ENCODE measurements around the gene DGLUCY. TPM values are rescaled to one million over a fixed set of nuclear protein-coding genes. Genes with fewer than 3 reads are reported as not detected.
A peak's percentile ranks its signal among the peaks of the same experiment; 100 is the strongest.
"Not testable (repeated sequence)": the region's sequence is repeated elsewhere in the genome, so short reads cannot be mapped to it uniquely, and the experiment has no call there.

The DGLUCY gene
- polyA plus RNA-seq, 3 donors from 2014 or later: 31.8 to 71.6 (median 50.5) TPM

- Mint-ChIP-seq H3K27ac (peak overlapping the region in 1 of 6 donors; percentile 11), H3K36me3 (peaks cover 4 to 16% (median 12%) of the 10 kb centered on the region in 3 donors), H3K4me1 (peaks cover 31 to 32% of the 10 kb centered on the region in 2 donors), H3K27me3 (ENCODE audit: low read depth in 3 of 3) (peaks cover 0 to 2% (median 0%) of the 10 kb centered on the region in 3 donors), H3K4me3 (no peak overlapping the region), H3K9me3 (no peaks in the 10 kb centered on the region)
- no peak for DNase-seq
Observed at GRCh38 chr14:91153360-91153759, 39.5 kb downstream of the DGLUCY start.

- Mint-ChIP-seq H3K4me3 (peak overlapping the region in 4 of 5 donors; percentile 1 to 72 (median 14)), H3K9me3 (no peaks in the 10 kb centered on the region), H3K27ac (peak overlapping the region; percentile 42 to 91 (median 55)), H3K27me3 (ENCODE audit: low read depth in 3 of 3) (peaks cover 0 to 2% (median under 1%) of the 10 kb centered on the region in 3 donors), H3K36me3 (peaks cover 9 to 22% (median 21%) of the 10 kb centered on the region in 3 donors), H3K4me1 (peaks cover 31 to 32% of the 10 kb centered on the region in 2 donors)
- peak; percentile 67 to 78 (median 71) for DNase-seq
Observed at GRCh38 chr14:91154851-91155625, 41.2 kb downstream of the DGLUCY start.

- DNase-seq: no peak
- no peak overlapping the region for H3K27ac Mint-ChIP-seq
- peaks cover 31 to 32% of the 10 kb centered on the region in 2 donors for H3K4me1 Mint-ChIP-seq
- no peaks in the 10 kb centered on the region for H3K9me3 Mint-ChIP-seq
- peaks cover 11 to 28% (median 21%) of the 10 kb centered on the region in 3 donors for H3K36me3 Mint-ChIP-seq
- no peak overlapping the region for H3K4me3 Mint-ChIP-seq
- H3K27me3 Mint-ChIP-seq (ENCODE audit: low read depth in 3 of 3): peaks cover 0 to 2% (median 2%) of the 10 kb centered on the region in 3 donors
Observed at GRCh38 chr14:91155626-91156089, 41.8 kb downstream of the DGLUCY start.

GRCh38 chr14:91156142-91156666, 42.3 kb downstream of the DGLUCY start:
- H3K27me3 Mint-ChIP-seq (ENCODE audit: low read depth in 3 of 3); H3K27ac Mint-ChIP-seq; H3K9me3 Mint-ChIP-seq; DNase-seq; H3K4me3 Mint-ChIP-seq: not testable (repeated sequence)
- Mint-ChIP-seq H3K4me1 (peaks cover 28 to 32% of the 10 kb centered on the region in 2 donors), H3K36me3 (peaks cover 8 to 28% (median 17%) of the 10 kb centered on the region in 3 donors)

- not testable (repeated sequence) for H3K4me3 Mint-ChIP-seq; H3K27me3 Mint-ChIP-seq (ENCODE audit: low read depth in 3 of 3); H3K9me3 Mint-ChIP-seq; DNase-seq
- peak overlapping the region in 2 of 6 donors; percentile 12 to 60 for H3K27ac Mint-ChIP-seq
- peaks cover 28 to 32% of the 10 kb centered on the region in 2 donors for H3K4me1 Mint-ChIP-seq
- peaks cover 12 to 32% (median 17%) of the 10 kb centered on the region in 3 donors for H3K36me3 Mint-ChIP-seq
Observed at GRCh38 chr14:91156877-91157276, 43.0 kb downstream of the DGLUCY start.

GRCh38 chr14:91158091-91158790, 44.4 kb downstream of the DGLUCY start:
- Mint-ChIP-seq H3K27me3 (ENCODE audit: low read depth in 3 of 3) (peaks cover 0 to 2% (median 0%) of the 10 kb centered on the region in 3 donors), H3K36me3 (peaks cover 15 to 31% (median 19%) of the 10 kb centered on the region in 3 donors), H3K4me1 (peaks cover 26 to 28% of the 10 kb centered on the region in 2 donors), H3K4me3 (no peak overlapping the region), H3K9me3 (no peaks in the 10 kb centered on the region), H3K27ac (peak overlapping the region in 1 of 6 donors; percentile 2)
- DNase-seq: no peak

- peaks cover 15 to 33% (median 17%) of the 10 kb centered on the region in 3 donors for H3K36me3 Mint-ChIP-seq
- H3K27me3 Mint-ChIP-seq (ENCODE audit: low read depth in 3 of 3): peaks cover 0 to 2% (median 0%) of the 10 kb centered on the region in 3 donors
- no peak overlapping the region for H3K27ac Mint-ChIP-seq
- peaks cover 25 to 27% of the 10 kb centered on the region in 2 donors for H3K4me1 Mint-ChIP-seq
- no peak for DNase-seq
- no peaks in the 10 kb centered on the region for H3K9me3 Mint-ChIP-seq
- no peak overlapping the region for H3K4me3 Mint-ChIP-seq
Observed at GRCh38 chr14:91159182-91159581, 45.3 kb downstream of the DGLUCY start.

- no peak for DNase-seq
- peak overlapping the region in 1 of 6 donors; percentile 3 for H3K27ac Mint-ChIP-seq
- H3K4me1 Mint-ChIP-seq: peaks cover 18 to 20% of the 10 kb centered on the region in 2 donors
- peaks cover 16 to 38% (median 16%) of the 10 kb centered on the region in 3 donors for H3K36me3 Mint-ChIP-seq
- no peak overlapping the region for H3K4me3 Mint-ChIP-seq
- no peaks in the 10 kb centered on the region for H3K9me3 Mint-ChIP-seq
- peaks cover 0 to 2% (median 0%) of the 10 kb centered on the region in 3 donors for H3K27me3 Mint-ChIP-seq (ENCODE audit: low read depth in 3 of 3)
Observed at GRCh38 chr14:91159906-91160305, 46.0 kb downstream of the DGLUCY start.

- Mint-ChIP-seq H3K27me3 (ENCODE audit: low read depth in 3 of 3) (peaks cover 0 to 2% (median 0%) of the 10 kb centered on the region in 3 donors), H3K36me3 (peaks cover 15 to 56% (median 30%) of the 10 kb centered on the region in 3 donors), H3K27ac (peak overlapping the region in 1 of 6 donors; percentile 22), H3K4me1 (no peaks in the 10 kb centered on the region), H3K9me3 (no peaks in the 10 kb centered on the region), H3K4me3 (no peak overlapping the region)
- no peak for DNase-seq
Observed at GRCh38 chr14:91163316-91163715, 49.4 kb downstream of the DGLUCY start.

GRCh38 chr14:91164676-91165075, 50.8 kb downstream of the DGLUCY start:
- DNase-seq: no peak
- Mint-ChIP-seq H3K4me1 (no peaks in the 10 kb centered on the region), H3K27ac (no peak overlapping the region), H3K4me3 (no peak overlapping the region), H3K9me3 (no peaks in the 10 kb centered on the region), H3K27me3 (ENCODE audit: low read depth in 3 of 3) (peaks cover 0 to 2% (median 0%) of the 10 kb centered on the region in 3 donors), H3K36me3 (peaks cover 14 to 52% (median 32%) of the 10 kb centered on the region in 3 donors)

GRCh38 chr14:91167380-91167770, 53.5 kb downstream of the DGLUCY start:
- no peaks in the 10 kb centered on the region for H3K4me1 Mint-ChIP-seq
- no peak overlapping the region for H3K27ac Mint-ChIP-seq

GRCh38 chr14:91169951-91170350, 56.1 kb downstream of the DGLUCY start:
- DNase-seq: no peak
- Mint-ChIP-seq H3K27me3 (ENCODE audit: low read depth in 3 of 3) (peaks cover 0 to 2% (median 0%) of the 10 kb centered on the region in 3 donors), H3K9me3 (no peaks in the 10 kb centered on the region), H3K27ac (no peak overlapping the region), H3K4me3 (no peak overlapping the region), H3K36me3 (peaks cover 16 to 38% (median 17%) of the 10 kb centered on the region in 3 donors), H3K4me1 (peaks cover 0 to 1% of the 10 kb centered on the region in 2 donors)

More at GRCh38 chr14:91167380-91167770, 53.5 kb downstream of the DGLUCY start:
- H3K4me3 Mint-ChIP-seq: no peak overlapping the region
- peaks cover 10 to 38% (median 19%) of the 10 kb centered on the region in 3 donors for H3K36me3 Mint-ChIP-seq
- peaks cover 0 to 2% (median 0%) of the 10 kb centered on the region in 3 donors for H3K27me3 Mint-ChIP-seq (ENCODE audit: low read depth in 3 of 3)
- H3K9me3 Mint-ChIP-seq: no peaks in the 10 kb centered on the region
- DNase-seq: no peak

- H3K36me3 Mint-ChIP-seq: peaks cover 14 to 39% (median 18%) of the 10 kb centered on the region in 3 donors
Observed at GRCh38 chr14:91170504-91171121, 56.7 kb downstream of the DGLUCY start.

More at GRCh38 chr14:91170504-91171121, 56.7 kb downstream of the DGLUCY start:
- Mint-ChIP-seq H3K27ac (peak overlapping the region in 1 of 6 donors; percentile 9), H3K4me1 (peaks cover 0 to 1% of the 10 kb centered on the region in 2 donors), H3K4me3 (no peak overlapping the region), H3K27me3 (ENCODE audit: low read depth in 3 of 3) (peaks cover 0 to 2% (median 0%) of the 10 kb centered on the region in 3 donors), H3K9me3 (no peaks in the 10 kb centered on the region)
- no peak for DNase-seq

All from immature natural killer cell (primary cell).